ENCODE measurements around the gene RTN3.

Gene RTN3

DNA sequence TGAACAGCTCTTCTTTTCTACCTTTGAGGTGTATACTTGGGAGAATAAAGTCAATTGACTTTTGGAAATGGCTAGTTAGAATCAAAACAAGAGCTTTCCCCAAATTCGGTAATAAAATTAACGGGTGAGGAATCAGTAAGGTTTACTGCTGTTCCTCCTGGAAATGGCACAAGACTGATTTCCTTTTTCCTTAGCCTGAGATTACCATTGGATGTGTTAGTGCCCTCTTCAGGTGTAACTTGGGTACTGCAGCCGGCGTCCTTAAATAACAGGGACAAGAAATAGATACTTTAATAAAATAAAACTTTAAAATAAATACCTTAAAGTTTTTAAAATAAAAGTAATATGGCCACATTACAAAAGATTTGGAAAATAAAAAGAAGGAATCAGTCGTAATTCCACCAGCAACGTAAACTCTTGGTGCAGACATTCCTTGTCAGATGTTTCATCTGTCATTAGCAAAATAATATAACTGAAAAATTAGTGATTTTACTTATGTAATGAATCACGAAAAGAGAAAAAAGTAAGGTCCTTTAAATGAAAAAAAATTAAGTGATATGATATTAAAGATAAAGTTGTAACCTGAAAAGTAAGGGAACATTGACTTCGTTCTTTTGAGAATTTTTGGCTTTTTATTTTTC lies 57.5 kb downstream of the RTN3 start:
- peak; percentile 59 for DNase-seq (ENCODE audit: low read depth)

DNA sequence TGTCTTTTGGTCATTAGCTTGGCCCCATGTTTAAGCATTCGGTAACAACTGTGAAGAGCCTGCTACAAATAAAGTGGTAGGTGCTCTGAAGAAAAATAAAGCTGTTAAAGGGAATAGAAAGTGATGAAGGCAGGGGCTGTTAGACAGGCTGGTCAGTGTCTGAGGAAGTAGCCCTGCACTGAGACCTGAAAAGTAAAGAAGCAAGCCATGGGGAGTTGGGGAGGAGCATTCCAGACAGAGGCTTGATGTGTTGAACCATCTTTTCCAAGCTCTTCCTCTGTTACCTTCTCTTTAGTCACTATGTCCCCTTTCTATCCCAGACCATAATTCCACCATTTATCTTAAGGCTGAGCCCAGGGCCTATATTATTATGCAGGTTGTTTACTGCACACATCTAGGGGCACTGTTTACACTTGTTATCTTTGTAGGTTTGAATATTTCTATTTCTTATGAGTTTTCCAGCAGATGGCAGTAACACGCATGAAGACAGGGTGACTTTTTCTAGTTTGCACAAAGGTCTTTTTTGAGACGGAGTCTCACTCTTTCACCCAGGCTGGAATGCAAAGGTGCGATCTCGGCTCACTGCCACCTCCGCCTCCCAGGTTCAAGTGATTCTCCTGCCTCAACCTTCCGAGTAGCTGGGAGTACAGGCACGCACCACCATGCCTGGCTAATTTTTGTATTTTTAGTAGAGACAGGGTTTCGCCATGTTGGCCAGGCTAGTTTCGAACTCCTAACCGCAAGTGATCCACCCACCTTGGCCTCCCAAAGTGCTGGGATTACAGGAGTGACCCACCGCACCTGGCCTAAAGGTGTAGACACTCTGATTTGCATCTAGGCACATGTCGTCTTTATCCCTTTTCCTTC lies 64.2 kb downstream of the RTN3 start:
- no peak for DNase-seq (ENCODE audit: low read depth)

DNA sequence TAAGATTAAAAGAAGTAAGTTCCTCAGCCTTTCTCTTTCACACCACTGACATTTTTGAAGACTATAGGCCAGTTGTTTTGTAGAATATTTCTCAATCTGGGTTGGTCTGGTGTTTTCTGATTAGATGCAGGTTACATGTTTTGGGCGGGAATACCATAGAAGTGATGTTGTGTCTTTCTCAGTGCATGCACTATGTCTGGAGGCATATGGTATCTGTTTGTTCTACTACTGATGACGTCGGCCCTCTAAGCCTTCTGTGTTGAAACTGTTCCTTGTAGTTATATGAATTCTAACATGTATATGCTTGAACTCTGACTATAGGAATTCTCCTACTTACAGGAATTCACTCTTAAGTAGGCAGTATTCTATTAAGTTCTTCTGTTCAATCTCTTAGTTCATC lies 65.7 kb downstream of the RTN3 start:
- no peak for DNase-seq (ENCODE audit: low read depth)

DNA sequence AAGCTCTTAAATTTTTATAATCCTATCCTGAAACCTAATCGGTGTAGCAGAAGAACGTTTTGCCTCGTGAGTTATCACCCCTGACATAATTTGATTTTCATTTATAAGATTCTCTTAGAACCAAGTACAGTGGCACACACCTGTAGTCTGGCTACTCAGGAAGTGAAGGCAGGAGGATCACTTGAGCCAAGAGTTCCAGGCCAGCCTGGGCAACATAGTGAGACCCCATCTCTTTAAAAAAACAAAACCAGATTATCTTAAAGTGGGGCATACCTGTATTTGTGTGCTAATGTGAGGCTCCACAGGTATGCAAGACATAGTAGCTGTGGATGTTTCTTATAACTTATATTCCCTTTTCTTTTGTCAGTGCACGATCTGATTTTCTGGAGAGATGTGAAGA lies 68.3 kb downstream of the RTN3 start:
- DNase-seq (ENCODE audit: low read depth), result no peak

DNA sequence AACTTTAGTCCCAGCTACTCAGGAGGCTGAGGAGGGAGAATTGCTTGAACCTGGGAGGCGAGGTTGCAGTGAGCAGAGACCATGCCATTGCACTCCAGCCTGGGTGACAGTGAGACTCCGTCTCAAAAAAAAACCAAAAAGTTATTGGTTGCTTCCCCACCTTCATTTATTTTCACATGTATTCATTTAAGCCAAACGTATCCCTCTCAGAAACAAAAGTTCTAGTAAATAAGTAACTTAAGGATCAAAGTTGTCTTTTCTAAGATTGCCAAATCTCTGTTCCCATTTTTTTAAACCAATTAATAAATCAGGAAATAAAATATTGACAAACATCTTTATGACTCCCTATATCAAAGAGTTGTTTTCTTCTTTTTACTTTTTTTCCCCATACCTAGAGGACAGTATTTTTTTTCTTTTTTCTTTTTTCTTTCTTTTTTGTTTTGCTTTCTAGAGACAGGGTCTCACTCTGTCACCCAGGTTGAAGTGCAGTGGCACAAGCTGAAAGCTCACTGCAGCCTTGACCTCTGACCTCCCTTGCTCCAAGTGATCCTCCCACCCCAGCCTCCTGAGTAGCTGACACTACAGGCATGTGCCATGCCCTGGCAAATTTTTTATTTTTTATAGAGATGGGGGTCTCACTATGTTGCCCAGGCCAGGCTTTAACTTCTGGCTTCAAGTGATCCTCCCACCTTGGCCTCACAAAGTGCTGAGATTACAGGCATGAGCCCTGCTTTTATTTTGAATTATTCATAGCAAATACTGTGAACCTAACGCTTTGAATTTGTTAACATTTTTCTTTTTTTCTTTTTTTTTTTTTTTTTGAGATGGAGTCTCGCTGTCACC lies 75.8 kb downstream of the RTN3 start:
- no peak for DNase-seq (ENCODE audit: low read depth)

DNA sequence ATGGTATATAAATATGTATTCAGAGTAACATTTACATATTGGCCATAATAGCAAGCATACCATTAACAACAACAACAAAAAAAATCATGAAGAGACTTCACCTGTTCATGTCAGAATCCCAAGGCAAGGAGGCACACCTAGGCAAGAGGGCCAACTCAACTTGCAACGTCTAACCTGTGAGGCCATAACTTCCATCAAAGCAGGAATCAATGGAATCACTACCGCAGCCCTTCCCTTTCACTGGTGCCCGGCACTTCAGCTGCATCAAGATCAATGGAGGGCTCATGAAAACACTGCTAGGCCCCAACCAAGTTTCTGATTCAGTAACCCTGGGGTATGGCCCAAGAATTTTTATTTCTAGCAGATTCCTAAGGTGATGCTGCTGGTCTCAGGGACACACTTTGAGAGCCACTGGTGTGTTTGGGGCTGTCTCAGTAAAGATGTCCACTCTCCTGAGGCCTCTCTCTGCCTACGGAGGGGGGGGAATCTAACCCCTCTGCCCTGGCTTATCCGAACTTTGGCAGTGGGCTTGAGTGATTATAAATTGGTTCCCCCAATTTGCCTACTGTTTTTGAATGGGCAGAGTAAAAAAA lies 79.3 kb downstream of the RTN3 start:
- no peak for DNase-seq (ENCODE audit: low read depth)

DNA sequence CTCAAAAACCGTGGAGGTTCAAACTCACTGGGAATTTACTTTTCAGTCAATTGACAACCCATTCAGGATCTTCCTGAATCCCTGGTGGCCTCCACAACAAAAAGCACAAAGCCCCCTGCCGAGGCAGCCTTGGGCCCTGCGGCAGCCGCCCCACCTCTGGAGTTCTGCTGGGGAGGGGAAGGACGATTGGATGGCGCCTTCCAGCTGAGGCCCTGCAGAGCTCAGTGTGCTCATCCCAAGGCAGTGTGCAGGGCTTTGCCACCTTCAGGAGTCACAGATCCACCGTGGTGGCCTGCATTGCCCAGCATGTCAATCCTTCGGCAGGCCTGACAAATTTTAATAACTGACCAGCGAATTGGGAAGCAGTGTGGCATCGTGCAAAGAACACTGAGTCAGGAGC lies 79.9 kb downstream of the RTN3 start:
- no peak for DNase-seq (ENCODE audit: low read depth)

DNA sequence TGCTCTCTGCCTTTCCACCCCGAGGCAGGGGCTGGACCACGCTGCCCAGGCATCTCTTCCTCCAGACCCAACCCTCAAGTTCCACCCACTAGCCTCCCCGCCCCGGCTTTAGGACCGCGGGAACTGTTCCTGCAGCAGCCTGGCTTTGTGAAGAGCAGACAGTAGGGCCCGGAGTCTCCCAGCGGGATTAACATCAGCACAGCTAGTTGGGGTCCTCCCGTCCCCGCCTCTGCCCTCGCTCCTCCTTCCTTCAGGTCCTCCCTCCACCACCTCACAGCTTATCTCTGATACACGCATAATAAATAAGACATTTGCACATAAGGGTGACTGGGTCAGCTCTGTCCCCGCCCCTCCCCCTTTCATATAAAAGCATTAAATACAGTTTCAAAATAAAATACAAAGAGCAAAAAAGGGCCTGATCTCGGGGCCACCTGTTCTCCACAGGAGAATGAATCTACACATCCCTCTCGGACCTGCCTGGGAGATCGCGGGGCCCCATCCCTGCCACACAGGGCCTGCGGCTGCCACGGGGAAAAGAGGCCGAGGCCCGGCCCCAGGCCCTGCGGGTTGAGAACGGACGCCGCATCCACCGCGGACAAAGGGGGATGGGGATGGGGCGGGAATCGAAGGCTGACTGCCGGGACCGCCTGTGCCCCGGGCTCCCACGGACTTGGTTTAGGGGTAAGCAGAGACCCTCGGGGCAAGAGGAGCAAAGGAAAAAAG lies 80.8 kb downstream of the RTN3 start:
- no peak for DNase-seq (ENCODE audit: low read depth)

DNA sequence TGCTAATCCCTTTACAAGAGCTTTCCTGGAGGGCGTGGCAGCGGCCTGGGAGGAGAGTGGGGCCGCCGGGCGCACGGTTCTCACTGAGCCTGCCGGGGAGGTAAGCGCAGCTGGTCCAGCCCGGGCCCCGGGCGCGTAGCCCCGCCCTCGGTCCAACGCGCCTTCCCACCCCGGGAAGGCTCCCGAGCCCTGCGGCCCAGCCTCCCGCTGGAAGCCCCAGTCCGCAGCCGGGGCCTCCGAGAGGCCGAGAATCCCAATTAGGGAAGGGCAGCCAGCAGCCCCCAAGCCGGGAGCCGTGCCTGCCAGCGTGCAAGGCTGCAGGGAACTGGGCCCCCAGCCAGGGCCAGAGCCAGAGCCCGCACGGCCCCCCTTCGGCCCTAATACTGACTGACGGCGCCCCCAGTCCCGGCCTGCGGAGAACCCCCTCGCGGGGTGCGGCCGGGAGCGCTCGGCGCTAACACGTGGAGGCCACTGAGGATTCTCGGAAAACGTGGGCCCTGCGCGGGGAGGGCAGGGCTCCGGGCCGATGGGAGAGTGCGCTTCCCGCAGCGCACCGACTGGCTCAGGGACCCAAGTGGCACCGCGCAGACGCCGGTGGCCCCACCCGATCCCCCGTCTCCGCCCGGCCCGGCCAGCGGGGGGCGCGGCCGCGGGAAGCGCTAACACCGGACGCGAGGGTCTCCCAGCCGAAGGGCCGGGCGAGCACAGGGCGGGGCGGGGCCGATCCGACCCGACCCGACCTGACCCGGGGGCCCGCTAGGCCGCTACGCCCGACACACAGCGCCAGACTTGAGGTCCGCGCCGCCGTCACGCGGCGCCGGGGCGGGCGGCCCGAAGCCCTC lies 81.6 kb downstream of the RTN3 start:
- DNase-seq (ENCODE audit: low read depth), result no peak

DNA sequence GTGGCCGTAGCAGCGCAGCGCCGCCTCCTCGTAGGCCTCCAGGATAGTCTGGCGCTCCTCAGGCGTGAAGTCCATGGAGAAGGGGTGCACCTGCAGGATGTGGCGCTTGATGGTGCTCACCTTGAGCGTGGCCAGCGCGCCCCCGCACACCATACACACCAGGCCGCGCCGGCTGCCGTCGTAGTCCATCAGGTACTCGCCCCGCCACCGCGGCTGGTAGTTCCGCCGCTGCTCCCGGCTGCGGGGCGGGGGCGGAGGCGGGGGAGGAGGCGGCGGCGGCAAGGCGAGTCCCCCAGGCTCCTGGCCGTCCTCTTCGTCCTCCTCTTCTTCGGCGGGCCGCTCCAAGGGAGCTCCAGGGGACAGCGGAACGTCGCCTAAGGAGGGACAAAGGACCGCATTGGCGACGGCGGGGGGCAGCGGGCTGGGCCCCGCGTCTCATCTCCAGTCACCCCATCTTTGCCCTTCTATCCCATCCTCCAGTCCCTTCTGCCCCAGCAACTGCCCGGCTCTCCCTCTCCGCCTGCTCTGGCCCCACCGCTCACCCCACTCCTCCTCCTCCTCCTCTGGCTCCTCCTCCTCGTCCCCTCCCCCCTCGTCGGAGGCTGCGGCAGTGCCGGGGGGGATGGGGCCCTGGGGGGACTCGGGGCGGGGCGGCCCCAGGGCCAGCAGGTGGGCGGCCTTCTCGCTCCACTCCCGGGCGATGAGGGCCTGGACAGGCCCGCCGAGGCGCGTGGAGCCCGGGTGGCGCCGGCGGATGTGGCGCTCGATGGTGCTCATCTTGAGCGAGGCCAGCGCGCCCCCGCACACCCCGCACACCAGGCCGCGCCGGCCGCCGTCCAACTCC lies 82.4 kb downstream of the RTN3 start:
- DNase-seq (ENCODE audit: low read depth), result no peak

DNA sequence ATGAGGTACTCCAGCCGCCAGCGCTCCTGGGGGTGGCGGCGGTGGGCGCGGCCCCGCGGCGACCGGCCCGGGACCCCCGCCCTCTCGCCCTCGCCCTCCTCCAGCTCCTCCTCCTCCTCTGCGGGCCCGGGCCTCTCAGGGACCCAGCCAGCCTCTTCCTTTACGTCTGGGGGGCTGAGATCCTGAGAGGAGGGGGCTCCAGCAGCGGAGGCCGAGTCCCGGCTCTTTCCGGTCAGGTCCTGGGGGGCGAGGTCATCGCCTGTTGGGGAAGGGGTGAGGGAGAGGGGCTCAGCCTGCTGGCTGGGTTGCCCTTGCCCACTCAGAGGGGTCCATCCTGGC lies 83.0 kb downstream of the RTN3 start:
- no peak for DNase-seq (ENCODE audit: low read depth)

DNA sequence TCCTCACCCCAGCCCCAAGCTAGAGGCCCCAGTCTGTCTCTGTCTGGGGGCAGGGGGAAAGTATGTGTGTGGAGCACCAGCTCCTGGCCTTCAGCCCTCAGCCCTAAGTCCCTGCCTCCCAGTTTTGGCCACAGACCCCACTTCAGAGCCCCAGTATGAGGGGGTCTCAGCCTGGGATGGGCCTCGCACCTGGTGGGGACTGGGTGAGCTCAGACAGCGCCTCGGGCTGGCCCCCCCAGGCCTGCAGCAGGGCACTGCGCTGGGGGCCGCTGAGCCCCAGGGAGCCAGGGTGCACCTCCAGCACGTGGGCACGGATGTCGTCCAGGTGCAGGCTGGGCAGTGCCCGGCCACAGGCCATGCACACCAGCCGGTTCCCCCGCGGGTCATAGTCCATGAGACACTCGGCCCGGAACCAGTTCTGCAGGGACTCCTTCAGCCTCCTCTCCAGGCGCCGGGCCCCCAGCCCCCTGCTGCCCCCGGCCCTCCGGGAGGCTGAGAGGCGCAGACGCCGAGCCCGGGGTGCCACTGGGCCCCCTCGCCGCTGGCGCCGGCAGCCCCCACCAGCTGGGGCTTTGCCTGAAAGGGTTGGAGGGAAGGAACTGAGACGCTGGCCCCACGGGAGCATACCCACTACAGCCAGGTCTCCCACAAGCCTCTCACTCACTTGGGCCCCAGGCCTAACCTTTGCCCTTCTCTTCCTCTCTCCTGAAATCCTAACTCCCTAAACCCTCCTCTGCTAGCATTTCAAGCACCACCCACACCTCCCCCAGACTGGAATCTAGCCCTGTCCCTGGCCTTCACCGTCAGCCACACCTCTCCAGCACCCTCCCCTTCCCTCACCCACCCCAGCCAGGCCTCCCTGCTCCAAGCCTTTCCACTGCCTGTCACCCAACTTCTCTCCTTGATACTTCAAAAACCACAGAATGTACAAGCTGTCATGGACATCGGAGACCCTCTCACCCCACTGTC lies 83.7 kb downstream of the RTN3 start:
- DNase-seq (ENCODE audit: low read depth), result no peak

DNA sequence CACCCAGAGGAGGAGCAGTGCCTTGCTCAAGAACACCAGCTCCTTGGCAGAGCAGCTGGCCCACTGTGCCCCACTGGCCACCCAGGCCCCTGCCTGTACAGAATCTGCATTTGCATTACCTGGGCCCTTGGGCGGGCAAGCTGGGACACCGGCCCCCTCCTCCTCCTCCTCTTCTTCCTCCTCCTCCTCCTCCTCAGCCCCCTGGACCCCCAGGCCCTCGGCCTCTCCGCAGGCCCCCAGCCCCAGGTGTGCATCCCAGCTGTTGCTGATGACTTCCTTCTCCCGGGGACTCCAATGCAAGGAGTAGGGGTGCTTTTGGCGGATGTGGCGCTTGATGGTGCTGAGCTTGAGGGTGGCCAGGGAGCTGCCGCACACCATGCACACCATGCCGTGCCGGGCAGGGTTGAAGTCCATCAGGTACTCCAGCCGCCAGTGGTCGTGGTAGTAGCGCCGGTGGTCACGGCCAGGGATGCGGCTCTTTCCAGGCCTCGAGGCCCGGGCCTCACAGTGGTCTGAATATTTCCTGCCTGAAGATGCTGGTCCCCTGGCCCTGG lies 84.5 kb downstream of the RTN3 start:
- no peak for DNase-seq (ENCODE audit: low read depth)

DNA sequence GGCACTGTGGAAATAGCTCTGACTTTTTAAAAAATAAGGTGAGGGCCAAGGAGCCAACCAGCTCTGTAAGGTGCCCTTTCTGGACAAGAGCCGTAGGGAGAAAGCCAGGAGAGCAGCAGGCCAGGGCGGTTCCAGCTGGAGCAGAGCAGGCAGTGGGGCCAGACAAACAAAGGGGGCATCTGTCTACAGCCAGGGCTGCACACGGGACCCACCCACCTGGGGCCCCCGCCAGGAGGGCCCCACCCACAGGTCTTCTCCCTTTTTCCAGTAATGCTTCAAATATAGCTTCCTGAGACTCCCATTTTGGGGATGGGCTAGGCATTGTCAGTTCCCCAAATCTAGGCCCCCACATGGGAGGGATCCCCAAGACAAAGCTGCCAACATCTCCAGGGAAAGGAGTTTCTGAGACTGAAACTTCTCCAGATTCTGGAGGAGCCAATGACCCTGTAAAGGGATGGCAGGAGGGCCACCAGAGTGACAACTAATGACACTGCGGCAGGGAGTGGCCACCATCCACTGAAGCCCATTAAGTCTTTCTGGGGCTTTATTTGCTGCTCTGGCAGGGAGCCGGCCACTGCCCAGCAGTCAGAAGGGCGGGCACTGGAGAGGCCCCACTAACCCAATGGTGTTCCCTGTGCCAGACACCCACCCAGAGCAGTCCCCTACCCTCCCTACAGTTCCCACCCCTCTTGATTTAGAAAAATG lies 85.4 kb downstream of the RTN3 start:
- DNase-seq (ENCODE audit: low read depth), result no peak

DNA sequence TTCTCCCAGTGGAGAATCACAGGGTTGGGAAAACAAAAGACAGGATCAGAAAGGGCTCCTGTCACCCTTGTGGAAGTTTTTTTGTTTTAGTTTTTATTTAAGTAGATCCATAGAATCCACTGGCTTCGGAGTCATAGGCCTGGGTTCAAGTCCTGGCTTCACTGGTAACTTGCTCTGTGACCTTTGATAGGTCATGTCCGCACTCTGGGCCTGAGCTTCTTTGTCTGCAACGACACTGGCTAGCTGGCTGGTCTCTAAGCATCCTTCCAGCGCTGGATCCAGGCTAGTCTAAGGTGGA lies 85.9 kb downstream of the RTN3 start:
- DNase-seq (ENCODE audit: low read depth), result no peak

DNA sequence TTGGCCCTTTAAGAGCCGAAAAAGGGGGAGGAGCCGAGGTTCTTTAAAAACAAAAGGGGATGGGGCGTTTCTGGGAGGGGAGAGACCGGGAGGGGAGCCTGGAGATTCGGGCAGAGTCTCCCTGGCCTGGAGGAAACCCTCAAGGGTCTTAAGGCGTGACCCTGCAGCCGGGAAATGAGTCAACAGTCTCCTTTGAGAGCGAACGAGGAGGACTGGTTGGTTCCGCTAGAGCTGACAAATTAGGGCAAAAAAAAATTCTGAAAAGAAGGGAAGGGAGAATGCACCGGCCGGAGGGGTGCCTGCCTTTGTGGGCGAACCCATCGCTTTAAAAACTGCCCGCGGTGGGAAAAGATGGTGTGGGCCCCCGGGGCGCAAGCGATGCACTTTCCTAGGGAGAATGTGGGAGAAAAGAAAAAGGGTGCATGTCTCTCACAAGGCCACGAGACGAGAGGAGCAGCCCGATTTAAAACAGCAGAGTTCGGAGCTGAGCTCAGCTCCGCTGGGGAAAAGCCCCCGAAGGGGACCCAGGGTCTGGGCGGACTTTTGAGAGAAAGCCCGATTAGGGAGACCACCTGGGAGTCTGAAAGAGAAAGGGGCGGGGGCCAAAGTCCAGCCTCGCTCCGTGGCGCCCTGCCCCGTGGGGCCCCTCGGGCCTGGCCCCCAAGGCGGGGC lies 86.4 kb downstream of the RTN3 start:
- no peak for DNase-seq (ENCODE audit: low read depth)

DNA sequence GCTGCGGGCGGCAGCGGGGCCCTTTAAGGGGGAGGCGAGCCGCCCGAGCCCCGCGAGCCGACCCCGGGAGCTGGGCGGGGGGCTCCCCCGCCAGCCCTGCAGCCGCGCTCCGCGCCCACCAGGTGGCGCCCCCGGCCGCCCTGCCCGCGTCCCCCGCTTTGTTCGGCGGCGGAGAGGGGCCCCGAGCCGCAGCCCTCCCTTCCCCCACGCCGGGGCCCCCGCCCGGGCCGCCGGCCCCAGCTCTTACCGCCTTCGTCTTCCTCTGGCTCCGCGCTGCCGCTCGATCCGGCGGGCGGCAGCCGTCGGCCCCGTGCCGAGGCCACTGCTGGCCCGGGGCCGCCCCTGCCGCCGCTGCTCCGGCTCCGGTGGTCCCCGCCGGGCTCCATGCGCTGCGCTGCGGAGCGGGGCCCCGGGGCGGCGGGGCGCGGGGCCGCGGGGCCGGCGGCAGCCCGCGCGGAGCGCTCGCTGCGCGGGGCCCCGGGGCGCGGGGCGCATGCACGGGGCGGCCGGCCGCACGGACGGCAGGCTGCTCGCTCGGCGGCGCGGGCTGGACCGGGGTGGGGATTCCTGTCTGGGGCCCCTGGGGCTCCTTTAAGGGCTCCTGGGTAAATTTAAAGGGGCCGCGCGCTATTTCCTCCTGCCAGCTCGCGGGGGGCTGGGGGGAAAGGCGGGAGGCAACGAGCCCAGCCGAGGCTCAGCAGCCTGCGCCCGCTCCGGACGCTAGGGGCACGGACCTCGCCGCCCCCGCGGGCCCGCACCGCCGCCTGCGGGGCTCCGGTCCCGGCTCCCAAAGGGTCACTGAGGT lies 87.1 kb downstream of the RTN3 start, which contains the start of gene ZFTA:
Gene ZFTA (minus strand): TSS at position 539 of the 805 bp plus-strand sequence. CDS start 153 bp downstream, at position 386.
- peak; percentile 54 for DNase-seq (ENCODE audit: low read depth)
